ENCODE measurements around the gene WIPF2. TPM values are rescaled to one million over a fixed set of nuclear protein-coding genes. Genes with fewer than 3 reads are reported as not detected.

Gene WIPF2
- total and polyA plus RNA-seq, 9 donors = 6.1 to 27.8 (median 18.4) TPM

- intact Hi-C loops (cut with DNase I) = no loop called here
- Histone ChIP-seq H3K4me3 (no peak overlapping the region), H3K36me3 (no peaks in the 10 kb centered on the region), H3K4me1 (ENCODE audit: insufficient read depth) (no peaks in the 10 kb centered on the region), H3K27ac (no peak overlapping the region), H3K27me3 (no peaks in the 10 kb centered on the region), H3K9me3 (no peaks in the 10 kb centered on the region)
- WGBS, 3 donors = 82 to 93% (median 87%) methylated on average over 1 of the region's 1 CpG
- TF ChIP-seq EP300 (IDR thresholded peaks at IDR 0.05) = no peak
- no peak for TF ChIP-seq CTCF (IDR thresholded peaks at IDR 0.05)
- TF ChIP-seq POLR2A (IDR thresholded peaks at IDR 0.05) = no peak
- DNase-seq = no peak
Measured at GRCh38 chr17:40278414-40278813, 59.3 kb downstream of the WIPF2 start.

GRCh38 chr17:40279402-40279801 lies 60.3 kb downstream of the WIPF2 start:
- Histone ChIP-seq H3K9me3 (no peaks in the 10 kb centered on the region), H3K27ac (no peak overlapping the region), H3K27me3 (no peaks in the 10 kb centered on the region), H3K4me3 (no peak overlapping the region), H3K36me3 (no peaks in the 10 kb centered on the region), H3K4me1 (ENCODE audit: insufficient read depth) (no peaks in the 10 kb centered on the region)
- intact Hi-C loops (cut with DNase I) = no loop called here
- TF ChIP-seq CTCF (IDR thresholded peaks at IDR 0.05) (no peak), EP300 (IDR thresholded peaks at IDR 0.05) (no peak), POLR2A (IDR thresholded peaks at IDR 0.05) (no peak)
- 87 to 88% (median 88%) methylated on average over 4 of the region's 4 CpGs for WGBS, 3 donors
- DNase-seq = no peak

- no peaks in the 10 kb centered on the region for H3K4me1 ChIP-seq (ENCODE audit: insufficient read depth)
- intact Hi-C loops (cut with DNase I) = loop anchor here in 2 of 4 donors (10.0 kb wide), 2 partner anchors 57 to 67 kb away; partner anchors contain the start of gene WIPF2 (in 1 of the 2)
- no peaks in the 10 kb centered on the region for H3K27me3 ChIP-seq
- no peak for TF ChIP-seq POLR2A (IDR thresholded peaks at IDR 0.05)
- no peak for TF ChIP-seq CTCF (IDR thresholded peaks at IDR 0.05)
- no peak for TF ChIP-seq EP300 (IDR thresholded peaks at IDR 0.05)
- WGBS, 3 donors = 79 to 83% (median 79%) methylated on average over 2 of the region's 2 CpGs
- no peaks in the 10 kb centered on the region for H3K9me3 ChIP-seq
- H3K27ac ChIP-seq = no peak overlapping the region
- H3K4me3 ChIP-seq = no peak overlapping the region
- no peaks in the 10 kb centered on the region for H3K36me3 ChIP-seq
- no peak for DNase-seq
Measured at GRCh38 chr17:40281663-40282062, 62.6 kb downstream of the WIPF2 start.

- H3K36me3 ChIP-seq = no peaks in the 10 kb centered on the region
- no peaks in the 10 kb centered on the region for H3K9me3 ChIP-seq
- H3K27ac ChIP-seq = no peak overlapping the region
- WGBS, 3 donors = 30 to 45% (median 40%) methylated on average over 2 of the region's 2 CpGs
- DNase-seq = no peak
- TF ChIP-seq POLR2A (IDR thresholded peaks at IDR 0.05) (no peak), CTCF (IDR thresholded peaks at IDR 0.05) (no peak), EP300 (IDR thresholded peaks at IDR 0.05) (no peak)
- H3K27me3 ChIP-seq = no peaks in the 10 kb centered on the region
- peaks cover 2% of the 10 kb centered on the region for H3K4me1 ChIP-seq (ENCODE audit: insufficient read depth)
- intact Hi-C loops (cut with DNase I) = loop anchor here in 2 of 4 donors (10.0 kb wide), 2 partner anchors 59 to 69 kb away; partner anchors contain the start of gene WIPF2 (in 1 of the 2)
- no peak overlapping the region for H3K4me3 ChIP-seq
Measured at GRCh38 chr17:40283662-40284061, 64.6 kb downstream of the WIPF2 start.

Measured in ovary (tissue), 9 donors.